Measurements from ENCODE around the gene ELL. TPM values are rescaled to one million over a fixed set of nuclear protein-coding genes. Genes with fewer than 3 reads are reported as not detected.

Gene ELL
- total RNA-seq, 1 donor from 2014 or later, result 16.0 TPM

GRCh38 chr19:18474366-18474887 is 47.4 kb downstream of the ELL start:
- Histone ChIP-seq H3K9me3 (ENCODE audit: insufficient read depth, low read depth, low read length) (no peaks in the 10 kb centered on the region), H3K36me3 (ENCODE audit: insufficient read depth, low read length) (peaks cover 3% of the 10 kb centered on the region), H3K9ac (ENCODE audit: low read length) (no peak overlapping the region), H3K79me2 (ENCODE audit: insufficient read depth, low read length) (peaks cover 70% of the 10 kb centered on the region), H3K4me1 (ENCODE audit: insufficient read depth, low read length) (peaks cover 11% of the 10 kb centered on the region), H3K4me2 (ENCODE audit: low read length) (no peak overlapping the region), H3K4me3 (ENCODE audit: insufficient read depth, low read depth, low read length) (no peak overlapping the region), H3K27me3 (ENCODE audit: insufficient read depth, low read length) (no peaks in the 10 kb centered on the region), H3K27ac (ENCODE audit: low read depth, low read length) (no peak overlapping the region), H4K20me1 (ENCODE audit: insufficient read depth, low read length) (peaks cover 97% of the 10 kb centered on the region), H2AFZ (ENCODE audit: low read depth, low read length) (no peak overlapping the region)
- Mint-ChIP-seq H3K9me3 (ENCODE audit: unreplicated experiment) (no peaks in the 10 kb centered on the region), H3K36me3 (ENCODE audit: low read depth, unreplicated experiment) (peaks cover 4% of the 10 kb centered on the region), H3K27me3 (ENCODE audit: low read depth, unreplicated experiment) (no peaks in the 10 kb centered on the region), H3K4me1 (ENCODE audit: low read depth, unreplicated experiment) (peaks cover 13% of the 10 kb centered on the region), H3K27ac (ENCODE audit: unreplicated experiment) (peak overlapping the region; percentile 12), H3K4me3 (ENCODE audit: unreplicated experiment) (no peak overlapping the region)
- TF ChIP-seq EZH2 (IDR thresholded peaks at IDR 0.05; ENCODE audit: insufficient read depth, low read length), result no peak
- TF ChIP-seq CTCF (IDR thresholded peaks at IDR 0.05; ENCODE audit: insufficient read depth, low read depth, low read length), result no peak
- no peak for DNase-seq (ENCODE audit: low read depth)
- FAIRE-seq, result no peak

GRCh38 chr19:18473706-18474087 is 48.2 kb downstream of the ELL start:
- peaks cover 97% of the 10 kb centered on the region for H4K20me1 ChIP-seq (ENCODE audit: insufficient read depth, low read length)
- TF ChIP-seq CTCF (IDR thresholded peaks at IDR 0.05; ENCODE audit: insufficient read depth, low read depth, low read length), result no peak
- no peak for TF ChIP-seq EZH2 (IDR thresholded peaks at IDR 0.05; ENCODE audit: insufficient read depth, low read length)

GRCh38 chr19:18473003-18473705 is 48.7 kb downstream of the ELL start:
- H3K27ac Mint-ChIP-seq (ENCODE audit: unreplicated experiment), result no peak overlapping the region
- peaks cover 97% of the 10 kb centered on the region for H4K20me1 ChIP-seq (ENCODE audit: insufficient read depth, low read length)

More at GRCh38 chr19:18473706-18474087, 48.2 kb downstream of the ELL start:
- Histone ChIP-seq H3K9me3 (ENCODE audit: insufficient read depth, low read depth, low read length) (no peaks in the 10 kb centered on the region), H3K4me2 (ENCODE audit: low read length) (no peak overlapping the region), H2AFZ (ENCODE audit: low read depth, low read length) (no peak overlapping the region), H3K4me3 (ENCODE audit: insufficient read depth, low read depth, low read length) (no peak overlapping the region), H3K9ac (ENCODE audit: low read length) (no peak overlapping the region), H3K79me2 (ENCODE audit: insufficient read depth, low read length) (peaks cover 62% of the 10 kb centered on the region), H3K4me1 (ENCODE audit: insufficient read depth, low read length) (peaks cover 3% of the 10 kb centered on the region), H3K27me3 (ENCODE audit: insufficient read depth, low read length) (no peaks in the 10 kb centered on the region), H3K27ac (ENCODE audit: low read depth, low read length) (no peak overlapping the region), H3K36me3 (ENCODE audit: insufficient read depth, low read length) (peaks cover 3% of the 10 kb centered on the region)
- FAIRE-seq, result no peak
- H3K4me1 Mint-ChIP-seq (ENCODE audit: low read depth, unreplicated experiment), result peaks cover 7% of the 10 kb centered on the region
- peaks cover 2% of the 10 kb centered on the region for H3K36me3 Mint-ChIP-seq (ENCODE audit: low read depth, unreplicated experiment)
- H3K9me3 Mint-ChIP-seq (ENCODE audit: unreplicated experiment), result no peaks in the 10 kb centered on the region
- no peak overlapping the region for H3K4me3 Mint-ChIP-seq (ENCODE audit: unreplicated experiment)
- no peak for DNase-seq (ENCODE audit: low read depth)
- H3K27me3 Mint-ChIP-seq (ENCODE audit: low read depth, unreplicated experiment), result no peaks in the 10 kb centered on the region
- H3K27ac Mint-ChIP-seq (ENCODE audit: unreplicated experiment), result no peak overlapping the region

More at GRCh38 chr19:18473003-18473705, 48.7 kb downstream of the ELL start:
- Mint-ChIP-seq H3K9me3 (ENCODE audit: unreplicated experiment) (no peaks in the 10 kb centered on the region), H3K27me3 (ENCODE audit: low read depth, unreplicated experiment) (no peaks in the 10 kb centered on the region), H3K36me3 (ENCODE audit: low read depth, unreplicated experiment) (peaks cover 2% of the 10 kb centered on the region), H3K4me3 (ENCODE audit: unreplicated experiment) (peak overlapping the region; percentile 50), H3K4me1 (ENCODE audit: low read depth, unreplicated experiment) (peaks cover 6% of the 10 kb centered on the region)
- Histone ChIP-seq H2AFZ (ENCODE audit: low read depth, low read length) (no peak overlapping the region), H3K9me3 (ENCODE audit: insufficient read depth, low read depth, low read length) (no peaks in the 10 kb centered on the region), H3K27ac (ENCODE audit: low read depth, low read length) (no peak overlapping the region), H3K4me2 (ENCODE audit: low read length) (no peak overlapping the region), H3K27me3 (ENCODE audit: insufficient read depth, low read length) (no peaks in the 10 kb centered on the region), H3K9ac (ENCODE audit: low read length) (no peak overlapping the region), H3K79me2 (ENCODE audit: insufficient read depth, low read length) (peaks cover 58% of the 10 kb centered on the region), H3K36me3 (ENCODE audit: insufficient read depth, low read length) (peaks cover 3% of the 10 kb centered on the region), H3K4me3 (ENCODE audit: insufficient read depth, low read depth, low read length) (no peak overlapping the region), H3K4me1 (ENCODE audit: insufficient read depth, low read length) (no peaks in the 10 kb centered on the region)
- DNase-seq (ENCODE audit: low read depth), result no peak
- no peak for FAIRE-seq
- no peak for TF ChIP-seq CTCF (IDR thresholded peaks at IDR 0.05; ENCODE audit: insufficient read depth, low read depth, low read length)
- TF ChIP-seq EZH2 (IDR thresholded peaks at IDR 0.05; ENCODE audit: insufficient read depth, low read length), result no peak
